HG03280 (cell line): Measurements from ENCODE around the gene SYNE3.

Experiments used
- ATAC-seq: cut with Tn5 transposase; IDR thresholded peaks from one replicate; pipeline ENCODE4 v1.9.1; 2021; ENCODE audit warnings: mild to moderate bottlenecking, moderate library complexity; ENCODE audit not compliant: unreplicated experiment

SYNE3 gene

DNA sequence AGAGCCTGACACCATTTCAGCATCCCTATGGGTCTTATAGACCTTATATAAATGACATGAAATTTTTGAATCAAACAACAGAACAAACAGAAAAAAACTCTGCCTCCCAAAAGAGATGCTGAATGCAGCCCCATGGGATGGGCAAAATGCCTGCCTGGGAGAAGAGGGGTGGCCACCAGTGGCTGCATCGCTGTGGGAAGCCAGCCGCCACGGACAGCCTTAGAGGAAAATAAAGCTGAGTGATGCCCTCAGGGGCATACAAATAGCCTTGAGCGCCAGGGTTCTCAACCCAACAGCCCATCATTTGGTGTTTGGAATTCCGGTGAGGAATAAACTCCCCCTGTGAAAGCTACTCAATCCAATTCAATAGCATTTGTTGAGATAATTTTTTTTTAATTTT is 22.9 kb downstream of the SYNE3 start:
- no peak for ATAC-seq

DNA sequence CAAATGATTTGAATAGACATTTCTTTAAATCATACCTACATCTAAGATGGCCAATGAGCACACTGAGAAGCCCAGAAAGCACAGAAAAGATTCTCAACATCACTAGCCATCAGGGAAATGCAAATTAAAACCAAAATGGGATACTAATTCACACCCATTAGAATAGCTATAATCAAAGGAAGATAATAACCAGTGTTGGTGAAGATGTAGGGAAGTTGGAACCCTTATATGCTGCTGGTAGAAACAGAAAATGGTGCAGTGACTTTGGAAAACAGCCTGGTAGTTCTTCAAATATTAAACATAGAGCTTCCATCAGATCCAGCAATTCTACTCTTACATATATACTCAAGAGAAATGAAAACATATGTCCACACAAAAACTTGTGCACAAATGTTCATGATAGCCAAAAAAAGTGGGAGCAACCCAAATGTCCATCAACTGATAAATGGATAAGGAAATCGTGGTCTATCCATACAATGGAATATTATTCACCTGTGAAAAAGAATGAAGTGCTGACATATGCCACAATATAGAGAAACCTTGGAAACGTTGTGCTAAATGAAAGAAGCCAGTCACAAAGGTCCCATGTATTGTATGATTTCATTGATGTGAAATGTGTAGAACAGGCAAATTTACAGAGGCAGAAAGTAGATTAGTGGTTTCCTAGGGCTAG is 24.4 kb downstream of the SYNE3 start:
- no peak for ATAC-seq

DNA sequence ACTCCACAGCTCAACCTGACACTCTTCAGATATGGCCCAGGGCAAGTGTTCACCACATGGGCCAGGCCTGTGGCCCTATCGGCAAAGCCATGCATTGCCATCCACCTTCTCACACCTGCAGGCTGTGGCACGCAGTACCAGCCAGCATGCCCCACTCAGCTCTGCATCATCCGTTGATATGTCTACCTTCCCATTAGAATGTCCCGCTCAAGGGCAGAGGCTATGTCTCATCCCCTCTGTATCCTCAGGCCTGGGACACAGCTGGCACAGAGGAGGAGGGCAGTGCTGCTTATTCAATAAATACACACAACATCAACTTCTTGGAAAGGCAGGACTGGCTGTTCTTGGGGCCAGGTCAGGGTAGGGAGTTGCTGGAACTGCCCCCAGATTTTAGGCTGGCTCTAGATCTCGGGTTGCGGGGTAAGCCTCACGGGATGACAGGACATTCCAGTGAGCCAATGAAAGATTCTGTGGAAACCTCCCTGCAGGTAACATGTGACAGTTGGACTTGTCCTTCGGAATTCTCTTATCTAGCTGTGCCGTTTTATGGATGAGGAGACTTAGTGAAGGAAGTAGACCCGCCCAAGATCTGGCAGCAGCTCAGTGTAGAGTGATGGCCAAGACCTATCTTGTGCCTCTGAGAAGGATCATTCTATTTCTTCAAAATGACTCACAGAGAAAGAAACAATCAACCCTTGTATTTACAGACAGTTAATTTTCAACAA is 25.6 kb downstream of the SYNE3 start:
- no peak for ATAC-seq

DNA sequence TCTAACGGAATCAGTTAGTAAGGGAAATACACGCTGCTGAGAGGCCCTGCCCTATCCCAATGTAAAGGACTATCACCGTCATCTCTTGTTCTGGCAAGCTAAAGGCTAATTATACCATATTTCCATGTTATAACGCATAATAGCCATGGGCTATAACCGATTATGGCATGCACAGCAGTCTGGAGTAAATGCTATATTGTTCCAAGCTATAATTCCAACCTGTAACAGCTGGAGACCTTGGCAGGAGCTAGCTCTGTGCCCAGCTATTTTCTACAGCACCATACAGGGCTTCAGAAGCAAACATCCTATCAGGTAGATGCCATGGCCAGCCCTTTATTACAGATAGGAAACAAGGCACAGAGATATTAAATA is 26.3 kb downstream of the SYNE3 start:
- ATAC-seq = no peak

DNA sequence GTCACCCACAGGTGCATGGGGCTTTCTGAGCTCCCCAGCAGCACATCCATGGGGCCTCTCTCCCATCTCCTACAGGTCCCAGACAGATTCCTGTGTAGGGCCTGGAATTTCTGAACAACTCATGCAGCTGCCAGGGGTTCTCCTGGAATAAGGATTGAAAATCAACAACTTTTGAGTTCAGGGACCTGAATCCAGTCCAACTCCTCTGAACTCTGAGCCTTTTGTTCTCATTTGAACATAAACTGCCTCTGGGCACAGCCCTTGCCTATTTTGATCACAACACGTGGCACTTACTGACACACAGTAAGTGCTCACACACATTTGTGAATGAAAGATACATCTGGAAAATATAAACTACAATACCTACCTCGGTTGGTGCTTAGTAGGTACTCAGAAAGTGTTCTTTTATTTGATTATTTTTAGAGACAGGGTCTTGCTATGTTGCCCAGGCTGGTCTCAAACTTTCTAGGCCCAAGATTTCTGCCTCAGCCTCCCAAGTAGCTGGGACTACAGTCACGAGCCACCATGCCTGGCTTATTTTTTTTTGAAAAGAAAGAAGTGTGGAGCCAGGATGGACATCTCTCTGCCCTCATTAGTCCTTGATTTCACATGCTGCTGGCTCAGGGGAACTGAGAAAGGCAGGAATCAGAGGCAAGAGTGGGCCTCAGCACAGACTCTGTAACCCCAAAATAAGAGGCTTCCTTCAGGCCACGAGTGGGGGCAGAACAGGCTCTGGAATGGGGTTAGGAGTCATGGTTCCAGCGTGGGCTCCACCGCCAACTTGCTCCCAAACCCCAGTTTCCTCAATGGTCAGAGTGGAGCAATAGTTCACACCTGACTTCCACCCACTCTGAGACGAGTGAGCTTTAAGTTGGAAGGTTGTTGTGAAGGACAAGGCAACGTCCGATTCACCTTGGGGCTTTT is 27.0 kb downstream of the SYNE3 start:
- ATAC-seq = no peak

DNA sequence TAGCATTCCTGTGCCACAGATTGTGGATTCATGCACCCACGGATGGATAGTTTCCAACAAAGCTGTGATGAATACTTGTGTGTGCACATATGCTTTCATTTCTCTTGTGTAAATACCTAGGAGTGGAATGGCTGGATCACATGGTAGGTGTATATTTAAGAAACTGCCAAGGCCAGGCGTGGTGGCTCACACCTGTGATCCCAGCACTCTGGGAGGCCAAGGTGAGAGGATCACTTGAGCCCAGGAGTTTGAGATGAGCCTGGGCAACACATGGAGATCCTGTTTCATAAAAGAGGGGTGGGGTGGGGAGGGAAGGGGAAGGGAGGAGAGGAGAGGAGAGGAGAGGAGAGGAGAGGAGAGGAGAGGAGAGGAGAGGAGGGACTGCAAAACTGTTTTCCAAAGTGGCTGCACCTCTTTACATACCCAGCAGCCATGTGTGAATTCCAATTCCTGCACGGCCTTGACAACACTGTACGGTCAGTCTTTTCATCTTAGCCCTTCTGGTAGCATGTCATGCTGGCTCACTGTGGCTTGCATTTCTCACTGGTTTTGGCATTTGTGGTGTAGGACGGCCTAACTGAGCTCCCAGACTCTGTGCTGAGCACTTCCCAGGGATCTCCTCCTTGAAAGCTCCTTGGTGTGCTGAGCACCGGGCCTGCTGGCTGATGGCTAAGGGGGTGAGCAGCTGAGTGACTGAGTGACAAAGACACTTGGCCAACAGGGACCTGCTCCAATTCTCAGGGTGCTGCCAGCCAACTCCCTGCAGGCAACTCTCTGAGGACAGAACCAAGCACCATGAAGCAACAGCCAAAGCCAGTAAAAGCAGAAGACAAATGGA is 27.9 kb downstream of the SYNE3 start:
- no peak for ATAC-seq

DNA sequence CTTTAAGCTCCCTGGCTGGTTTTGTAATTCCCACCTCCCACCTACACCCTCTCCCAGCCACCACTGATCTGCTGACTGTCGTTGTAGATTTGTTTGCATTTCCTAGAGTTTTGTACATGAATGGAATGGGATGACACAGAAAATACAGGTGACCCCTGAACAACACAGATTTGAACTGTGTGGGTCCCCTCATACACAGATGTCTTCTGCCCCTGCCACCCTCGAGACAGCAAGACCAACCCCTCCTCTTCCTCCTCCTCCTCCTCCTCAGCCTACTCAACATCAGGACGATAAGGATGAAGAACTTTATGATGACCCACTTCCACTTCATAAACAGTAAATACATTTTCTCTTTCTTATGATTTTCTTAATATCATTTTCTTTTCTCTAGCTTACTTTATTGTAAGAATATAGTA is 28.8 kb downstream of the SYNE3 start:
- ATAC-seq = no peak

DNA sequence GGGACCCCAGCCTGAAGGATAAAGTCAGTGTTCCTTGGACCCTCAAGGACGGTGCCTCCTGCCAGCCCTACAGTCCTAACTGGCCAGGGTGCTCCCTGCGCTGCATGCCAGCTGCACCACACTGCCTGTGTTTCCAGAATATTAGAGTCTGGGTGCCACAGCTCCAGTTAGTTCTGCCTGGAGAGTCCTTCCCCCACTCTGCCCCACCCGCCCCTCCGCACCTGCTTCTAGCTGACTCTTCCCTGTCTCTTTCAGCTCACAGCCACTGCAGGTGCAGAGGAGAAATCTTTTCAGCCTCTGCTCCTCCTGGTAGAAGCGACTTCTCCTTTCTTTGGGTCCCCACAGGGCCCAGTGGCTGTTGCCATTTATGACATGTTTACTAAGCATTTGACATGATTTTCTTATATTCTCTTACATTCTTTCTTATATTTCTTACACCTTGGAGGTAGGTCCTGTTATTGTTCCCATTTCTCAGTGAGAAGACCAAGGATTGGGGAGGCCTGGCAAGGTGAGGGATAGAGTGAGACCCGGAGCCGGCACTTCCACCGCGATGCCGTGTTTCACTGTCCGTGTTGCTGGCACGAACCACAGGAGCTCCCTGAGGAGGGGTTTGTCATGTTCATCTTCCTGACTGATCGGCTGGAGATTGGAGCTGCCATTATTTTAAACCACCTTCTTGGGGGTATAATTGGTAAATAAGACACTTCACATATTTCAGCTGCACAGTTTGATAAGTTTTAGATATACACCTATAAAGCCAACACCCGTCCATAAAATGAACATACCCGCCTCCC is 29.4 kb downstream of the SYNE3 start:
- no peak for ATAC-seq

DNA sequence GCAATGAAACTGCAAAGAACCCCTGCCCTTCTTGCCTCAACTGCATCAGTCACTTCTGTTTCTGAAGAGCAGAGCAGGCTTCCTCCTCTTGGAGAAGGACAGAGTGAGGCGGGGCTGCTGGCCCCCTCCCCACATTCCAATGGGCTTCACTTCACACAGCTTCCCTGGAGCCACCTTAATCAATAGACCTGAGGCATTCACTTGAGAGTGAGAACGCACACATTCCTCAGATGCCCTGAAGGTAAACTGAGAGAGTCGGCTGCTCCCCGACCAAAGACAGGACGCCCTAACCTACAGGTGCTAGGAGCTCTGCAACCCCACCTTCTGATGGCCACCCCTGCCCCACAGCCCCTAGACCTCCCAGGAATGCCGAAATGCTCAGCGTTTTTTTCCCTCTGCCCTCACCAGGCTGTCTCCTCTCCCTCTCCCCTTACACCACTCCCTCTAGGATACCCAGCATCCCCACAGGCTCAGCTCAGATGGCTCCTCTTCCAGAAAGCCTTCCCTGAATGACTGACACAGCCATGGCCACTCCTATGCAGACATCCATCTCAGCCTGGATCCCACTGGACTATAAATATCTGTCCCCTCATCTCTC is 31.1 kb downstream of the SYNE3 start:
- no peak for ATAC-seq

DNA sequence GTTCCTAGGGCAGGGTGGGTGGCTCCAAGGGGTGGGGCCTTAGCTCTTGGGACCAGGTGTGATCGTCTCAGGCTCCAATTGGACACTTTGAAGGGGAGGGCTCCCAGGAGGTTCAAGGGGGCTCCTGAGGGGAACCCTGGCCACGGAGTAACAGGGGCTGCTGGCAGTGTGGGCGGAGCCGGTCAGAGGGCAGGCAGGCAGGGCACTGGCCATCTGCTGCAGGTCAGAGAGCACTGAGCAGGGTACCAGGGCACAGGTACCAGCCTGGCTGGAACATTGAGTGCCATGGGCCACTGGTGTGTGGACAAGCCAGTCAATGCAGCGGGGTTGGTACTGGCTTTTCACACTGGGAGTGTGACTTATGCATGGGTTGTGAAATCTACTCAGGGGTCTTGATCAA is 32.2 kb downstream of the SYNE3 start:
- no peak for ATAC-seq

DNA sequence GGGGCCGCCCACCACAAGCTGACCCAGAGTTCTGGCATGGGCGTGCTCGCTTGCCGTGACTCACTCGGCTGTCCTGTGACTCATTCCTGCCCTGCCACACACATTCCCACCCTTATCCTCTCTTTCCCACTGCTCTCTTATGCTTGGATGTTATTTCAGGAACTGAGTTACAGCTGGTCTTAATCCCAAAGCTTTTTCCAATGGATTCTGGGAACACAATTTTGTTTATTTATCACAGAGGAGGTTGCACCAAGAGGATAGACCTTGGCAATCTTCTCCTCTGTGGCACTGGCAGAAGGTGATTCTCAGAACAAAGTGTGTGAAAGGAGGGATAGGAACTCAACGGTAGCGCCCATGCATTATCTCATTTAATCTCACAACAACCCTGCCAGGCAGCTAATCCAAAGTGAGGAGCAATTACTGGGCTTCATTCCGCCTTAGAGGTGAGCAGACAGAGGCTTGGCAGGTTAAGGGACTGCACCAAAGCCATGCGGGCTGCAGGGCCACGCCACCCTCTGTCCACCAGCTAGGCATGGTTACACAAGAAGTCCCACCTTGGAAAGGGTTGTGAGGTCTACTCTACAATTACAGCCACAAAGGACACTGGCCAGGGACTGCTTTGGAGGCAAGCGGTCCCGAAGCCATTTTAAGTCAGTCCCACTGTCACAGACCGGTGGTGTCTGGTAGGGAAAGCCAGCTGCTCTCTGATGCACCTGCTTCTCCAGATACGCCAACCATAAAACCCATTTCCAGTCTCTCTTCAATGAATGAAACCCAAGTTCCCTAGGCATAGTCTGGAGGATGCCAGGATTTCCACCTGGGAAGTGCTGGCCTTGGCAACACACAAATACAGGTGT is 32.9 kb downstream of the SYNE3 start:
- ATAC-seq = no peak

DNA sequence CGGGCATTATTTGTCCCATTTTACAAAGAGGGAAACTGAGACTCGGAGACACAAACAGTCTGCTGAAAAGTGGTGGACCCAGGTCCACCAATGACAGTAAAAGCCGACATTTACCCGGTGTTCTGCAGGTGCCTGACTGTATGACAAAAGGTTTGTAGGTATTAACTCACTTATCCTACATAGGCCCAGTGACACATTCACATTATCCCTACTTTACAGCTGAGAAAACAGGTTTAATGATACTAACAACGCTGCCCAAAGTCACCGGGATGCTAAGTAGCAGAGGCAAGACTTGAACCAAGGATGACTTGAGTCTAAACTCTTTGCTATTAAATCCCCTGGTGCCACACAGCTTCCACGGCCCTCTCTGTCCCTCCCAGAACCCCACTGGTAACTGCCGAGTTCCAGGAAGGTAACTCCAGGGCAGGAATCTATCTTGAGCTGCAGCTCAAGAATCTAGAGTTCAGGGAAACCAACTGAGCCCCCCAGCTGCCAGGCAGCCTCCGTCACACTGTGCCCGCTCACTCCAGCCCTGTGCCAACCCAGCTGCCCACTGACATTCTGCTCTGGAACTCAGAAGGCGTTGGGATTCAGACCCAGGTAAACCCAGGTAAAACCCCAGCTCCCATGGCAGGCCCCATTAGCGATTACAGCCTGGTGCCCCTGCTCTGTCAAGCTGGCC is 33.7 kb downstream of the SYNE3 start:
- no peak for ATAC-seq

DNA sequence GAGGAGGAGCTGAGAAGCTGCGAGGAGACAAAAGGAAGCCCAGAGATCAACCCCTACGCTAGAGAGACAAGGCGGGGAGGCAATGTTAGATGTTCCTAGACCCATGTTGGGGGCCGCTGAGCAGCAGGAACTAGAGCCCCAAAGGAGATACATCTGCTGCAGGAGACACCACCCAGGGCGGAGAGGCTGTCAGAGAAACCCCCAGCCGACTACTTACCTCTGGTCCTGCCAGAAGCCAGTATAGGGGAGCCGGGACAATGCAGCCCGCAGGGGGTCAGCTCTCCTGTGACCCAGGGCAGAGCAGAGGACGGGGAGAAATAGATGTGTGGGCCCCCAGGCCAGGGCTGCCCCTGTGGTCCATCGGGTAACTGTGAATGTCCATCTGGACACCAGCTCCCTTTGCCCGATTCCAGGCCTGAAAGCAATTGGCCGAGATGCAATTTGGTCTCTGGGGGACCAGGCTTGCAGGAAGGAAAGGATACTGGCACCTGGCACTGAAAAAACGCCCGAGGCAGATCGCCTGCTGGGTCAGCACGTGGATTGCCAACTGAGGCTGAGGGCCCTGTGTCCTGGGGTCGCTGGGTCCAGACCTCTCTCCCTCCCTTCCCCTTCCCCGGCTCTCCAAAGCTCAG is 34.9 kb downstream of the SYNE3 start:
- no peak for ATAC-seq

DNA sequence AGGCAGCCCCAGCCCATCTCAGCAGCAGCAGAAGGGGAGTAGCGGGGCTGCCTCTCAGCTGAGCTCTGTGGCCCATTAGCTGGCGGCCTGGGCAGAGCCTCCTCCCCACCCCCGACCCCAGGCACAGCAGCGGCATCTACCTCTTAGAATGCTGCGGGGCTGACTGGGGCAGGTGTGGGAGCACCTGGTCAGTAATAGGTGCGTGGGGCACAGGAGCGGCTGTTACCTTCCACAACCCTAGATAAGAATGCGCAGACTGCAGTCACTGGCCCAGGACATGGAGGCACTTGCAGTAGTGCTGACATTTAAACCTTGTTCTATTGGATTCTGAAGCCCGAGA is 35.6 kb downstream of the SYNE3 start:
- ATAC-seq = no peak

DNA sequence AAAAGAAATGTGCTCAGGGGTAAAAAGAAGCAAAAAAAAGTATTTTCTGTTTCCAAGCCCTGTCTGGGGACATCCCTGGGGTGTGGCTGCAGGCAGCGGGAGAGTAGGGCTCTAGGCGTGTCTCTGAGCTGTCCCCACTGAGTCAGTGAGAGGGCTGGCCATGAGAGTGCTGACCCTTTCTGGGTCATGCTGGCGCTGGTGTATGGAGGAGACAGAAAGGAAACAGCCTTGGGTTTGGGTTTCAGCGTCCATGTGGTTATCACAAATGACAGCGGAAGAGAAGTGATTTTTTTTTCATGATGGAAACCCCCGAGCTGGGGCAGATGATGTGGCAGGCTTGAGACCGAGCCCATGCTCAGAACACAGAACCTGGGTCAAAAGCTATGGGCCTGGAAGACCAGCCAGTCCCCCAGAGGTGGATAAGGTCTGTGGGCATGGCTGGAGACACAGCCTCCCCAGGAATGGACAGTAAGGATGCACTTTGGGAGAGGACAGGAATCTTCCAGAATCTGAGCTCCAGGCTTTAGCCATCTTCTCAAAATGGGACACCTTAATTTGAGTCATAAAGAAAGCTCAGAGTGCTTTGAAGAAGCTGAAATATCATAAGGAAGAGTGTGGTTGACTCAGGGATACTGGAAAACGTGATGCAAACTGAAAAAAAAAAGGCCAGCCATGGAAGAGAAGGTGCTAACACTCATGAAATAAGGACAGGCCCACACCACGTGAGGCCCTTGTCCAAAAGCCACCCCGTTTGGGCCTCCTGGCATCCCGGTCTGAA is 36.2 kb downstream of the SYNE3 start:
- ATAC-seq = no peak

DNA sequence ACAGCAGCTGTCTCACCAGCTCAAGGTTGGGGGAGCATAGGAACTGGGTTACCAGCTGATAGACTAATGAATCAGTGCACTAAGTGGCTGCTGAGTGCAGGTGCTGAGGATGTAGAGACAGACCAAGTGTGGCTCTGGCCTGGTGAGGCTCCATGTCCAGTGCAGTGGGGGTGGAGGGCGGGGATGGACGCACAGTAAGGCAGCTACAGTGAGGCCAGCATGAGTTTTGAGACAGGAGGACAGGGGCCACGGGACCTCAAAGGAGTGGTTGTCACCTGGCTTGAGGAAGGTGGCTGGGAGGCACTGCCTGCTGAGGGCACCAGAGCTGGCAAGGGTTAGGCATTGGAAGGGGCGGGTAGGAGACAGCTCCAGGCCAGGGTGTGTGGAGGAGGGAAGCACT is 37.0 kb downstream of the SYNE3 start:
- no peak for ATAC-seq

DNA sequence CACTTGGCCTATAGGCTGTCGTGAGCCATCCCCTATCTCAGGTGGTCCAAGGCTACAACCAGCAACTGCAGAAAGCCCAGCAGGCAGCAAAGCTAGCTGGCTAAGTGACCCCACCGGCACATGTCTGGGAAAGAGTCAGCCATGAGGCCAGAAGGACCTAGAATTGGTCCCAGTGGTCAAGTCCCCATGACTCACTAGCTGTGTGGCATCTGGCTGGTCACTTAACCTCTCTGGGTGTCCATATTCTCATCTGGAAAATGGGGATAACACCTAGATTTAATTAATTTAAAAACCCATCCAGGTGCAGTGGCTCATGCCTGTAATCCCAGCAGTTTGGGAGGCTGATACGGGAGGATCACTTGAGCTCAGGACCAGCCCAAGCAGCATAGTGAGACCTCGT is 37.6 kb downstream of the SYNE3 start:
- ATAC-seq = no peak
